ENCODE results near the gene PDCD1.
"Not testable (repeated sequence)": the region's sequence is repeated elsewhere in the genome, so short reads cannot be mapped to it uniquely, and the experiment has no call there.

The PDCD1 gene

GRCh38 chr2:241835611-241836010 lies 23.1 kb downstream of the PDCD1 start:
- DNase-seq (ENCODE audit: low read depth in 1 of 2, low spot score in 1 of 2) = no peak

- no peak for DNase-seq (ENCODE audit: low read depth in 1 of 2, low spot score in 1 of 2)
Observed at GRCh38 chr2:241834527-241835210, 24.0 kb downstream of the PDCD1 start.

DNA sequence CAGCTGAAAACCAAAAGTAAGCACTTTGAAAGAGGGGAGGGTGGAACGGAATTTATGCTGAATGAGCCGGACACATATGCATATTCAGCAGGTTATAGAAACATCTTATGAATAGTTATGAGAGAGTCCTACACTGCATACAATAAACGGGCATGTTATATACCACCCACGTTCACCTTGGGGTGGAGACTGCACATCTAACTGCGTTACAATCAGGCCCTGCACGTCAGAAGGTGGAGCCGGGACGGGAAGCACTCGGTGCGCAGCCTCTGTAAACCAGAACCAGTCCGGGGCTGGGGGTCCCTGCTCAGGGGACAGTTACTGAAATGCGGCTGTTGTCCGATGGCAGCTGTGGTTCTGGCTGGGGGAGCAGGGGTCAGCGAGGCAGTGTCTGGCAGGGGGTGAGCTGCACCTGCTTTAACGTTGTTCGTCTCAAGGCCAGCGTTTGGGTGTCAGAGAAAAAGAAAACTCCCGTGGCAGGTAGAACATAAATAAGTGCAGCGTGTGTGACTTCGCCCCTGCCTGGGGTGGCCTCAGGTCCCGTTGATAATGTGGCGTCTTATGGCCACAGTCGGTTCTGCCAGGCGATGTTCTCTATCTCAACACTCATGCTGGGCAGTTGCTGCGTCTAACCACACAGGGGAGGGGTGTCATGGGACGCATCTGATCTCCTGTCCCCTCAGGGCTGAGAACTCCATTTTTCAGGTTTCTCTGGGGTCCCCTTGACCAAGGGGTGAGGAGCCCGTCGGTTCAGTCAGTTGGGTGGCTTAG lies 24.8 kb downstream of the PDCD1 start:
- DNase-seq (ENCODE audit: low read depth in 1 of 2, low spot score in 1 of 2) = not testable (repeated sequence)

DNA sequence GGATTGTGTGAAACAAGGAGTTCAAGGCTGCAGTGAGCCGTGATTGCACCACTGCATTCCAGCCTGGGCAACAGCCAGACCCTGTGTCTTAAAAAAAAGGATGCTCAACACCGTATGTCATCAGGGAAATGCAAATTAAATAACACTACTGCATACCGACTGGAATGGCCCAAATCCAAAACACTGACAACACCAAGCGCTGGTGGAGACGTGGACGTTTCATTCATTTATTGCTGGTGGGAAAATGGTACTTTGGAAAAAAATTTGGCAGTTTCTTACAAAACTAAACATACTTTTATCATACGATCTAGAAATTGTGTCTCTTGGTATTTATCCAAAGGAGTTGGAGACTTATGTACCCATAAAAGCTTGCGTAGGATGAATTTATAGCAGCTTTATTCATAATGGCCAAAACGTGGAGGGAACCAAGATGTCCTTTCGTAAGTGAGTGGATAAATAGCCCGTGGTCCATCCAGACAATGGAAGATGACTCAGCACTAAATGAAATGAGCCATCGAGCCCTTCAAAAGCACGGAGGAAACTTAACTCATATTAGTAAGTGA lies 25.5 kb downstream of the PDCD1 start:
- no peak for DNase-seq (ENCODE audit: low read depth in 1 of 2, low spot score in 1 of 2)

DNA sequence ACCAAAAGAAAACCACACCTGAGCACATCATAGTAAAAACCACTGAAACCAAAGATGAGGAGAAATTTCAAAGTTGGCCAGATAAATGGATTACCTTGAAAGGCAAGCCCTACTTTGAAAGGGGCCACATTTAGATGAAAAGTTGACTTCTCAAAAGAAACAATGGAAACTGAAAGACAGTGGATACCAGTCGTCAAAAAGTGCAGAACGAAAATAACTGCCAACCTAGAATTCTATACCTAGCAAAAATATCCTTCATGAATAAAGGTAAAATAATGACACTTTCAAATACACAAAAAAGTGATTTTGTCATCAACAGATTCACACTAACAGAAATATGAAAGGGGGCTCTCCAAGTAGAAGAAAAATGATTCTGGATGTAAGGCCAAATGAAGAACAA lies 31.3 kb downstream of the PDCD1 start:
- DNase-seq (ENCODE audit: low read depth in 1 of 2, low spot score in 1 of 2) = no peak

DNA sequence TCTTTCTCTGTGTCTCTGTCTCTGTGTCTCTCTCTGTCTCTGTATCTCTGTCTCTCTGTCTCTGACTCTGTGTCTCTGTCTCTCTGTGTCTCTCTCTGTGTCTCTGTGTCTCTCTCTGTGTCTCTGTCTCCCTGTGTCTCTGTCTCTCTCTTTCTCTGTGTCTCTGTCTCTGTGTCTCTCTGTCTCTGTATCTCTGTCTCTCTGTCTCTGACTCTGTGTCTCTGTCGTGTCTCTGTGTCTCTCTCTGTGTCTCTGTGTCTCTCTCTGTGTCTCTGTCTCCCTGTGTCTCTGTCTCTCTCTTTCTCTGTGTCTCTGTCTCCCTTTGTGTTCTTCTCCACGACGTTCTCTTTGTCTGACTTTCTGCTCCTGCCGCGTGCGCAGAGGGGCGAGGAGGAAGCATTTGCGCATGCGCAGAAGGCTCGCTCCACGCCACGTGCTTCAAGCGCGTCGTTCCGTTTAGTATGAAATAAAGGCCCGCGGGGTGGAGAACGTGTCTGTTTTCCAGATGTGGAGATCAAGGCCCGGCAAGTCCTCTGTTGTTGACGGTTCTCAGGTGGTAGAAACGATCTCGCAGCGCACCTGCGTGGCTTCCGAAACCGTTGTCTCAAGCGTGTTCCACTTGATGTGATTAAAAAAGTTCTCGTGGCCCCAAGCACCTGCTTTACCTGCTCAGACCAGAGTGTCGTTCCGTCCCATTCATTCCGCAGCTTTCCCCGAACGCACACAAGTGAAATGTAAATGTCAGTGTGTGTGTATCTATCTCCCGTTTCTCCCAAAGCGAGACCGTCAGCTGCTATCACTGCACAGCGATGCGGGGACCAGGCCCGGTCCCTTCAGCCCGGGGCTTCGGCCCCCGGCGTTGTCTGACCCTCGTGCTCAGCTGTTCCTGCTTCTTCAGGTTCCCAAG lies 34.9 kb downstream of the PDCD1 start:
- not testable (repeated sequence) for DNase-seq (ENCODE audit: low read depth in 1 of 2, low spot score in 1 of 2)

DNA sequence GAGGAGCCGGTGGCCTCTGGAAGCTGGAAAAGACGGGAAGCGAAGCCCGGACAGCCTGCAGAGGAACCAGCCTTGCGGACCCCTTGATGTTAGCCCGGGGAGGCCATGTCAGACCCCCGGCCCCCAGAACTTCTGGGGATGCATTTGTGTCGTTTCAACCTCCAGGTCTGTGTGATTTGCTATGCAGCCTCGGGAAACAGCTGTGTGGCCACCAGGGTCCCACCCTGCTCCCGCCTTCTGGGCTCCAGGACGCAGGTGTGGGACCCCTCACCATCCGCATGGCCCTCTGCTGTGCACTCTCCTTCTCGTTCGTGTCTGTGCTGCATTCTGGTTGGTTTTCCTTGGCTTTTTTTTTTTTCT lies 36.5 kb downstream of the PDCD1 start:
- no peak for DNase-seq (ENCODE audit: low read depth in 1 of 2, low spot score in 1 of 2)

- DNase-seq (ENCODE audit: low read depth in 1 of 2, low spot score in 1 of 2) = no peak
Observed at GRCh38 chr2:241821460-241822263, 37.0 kb downstream of the PDCD1 start.

DNA sequence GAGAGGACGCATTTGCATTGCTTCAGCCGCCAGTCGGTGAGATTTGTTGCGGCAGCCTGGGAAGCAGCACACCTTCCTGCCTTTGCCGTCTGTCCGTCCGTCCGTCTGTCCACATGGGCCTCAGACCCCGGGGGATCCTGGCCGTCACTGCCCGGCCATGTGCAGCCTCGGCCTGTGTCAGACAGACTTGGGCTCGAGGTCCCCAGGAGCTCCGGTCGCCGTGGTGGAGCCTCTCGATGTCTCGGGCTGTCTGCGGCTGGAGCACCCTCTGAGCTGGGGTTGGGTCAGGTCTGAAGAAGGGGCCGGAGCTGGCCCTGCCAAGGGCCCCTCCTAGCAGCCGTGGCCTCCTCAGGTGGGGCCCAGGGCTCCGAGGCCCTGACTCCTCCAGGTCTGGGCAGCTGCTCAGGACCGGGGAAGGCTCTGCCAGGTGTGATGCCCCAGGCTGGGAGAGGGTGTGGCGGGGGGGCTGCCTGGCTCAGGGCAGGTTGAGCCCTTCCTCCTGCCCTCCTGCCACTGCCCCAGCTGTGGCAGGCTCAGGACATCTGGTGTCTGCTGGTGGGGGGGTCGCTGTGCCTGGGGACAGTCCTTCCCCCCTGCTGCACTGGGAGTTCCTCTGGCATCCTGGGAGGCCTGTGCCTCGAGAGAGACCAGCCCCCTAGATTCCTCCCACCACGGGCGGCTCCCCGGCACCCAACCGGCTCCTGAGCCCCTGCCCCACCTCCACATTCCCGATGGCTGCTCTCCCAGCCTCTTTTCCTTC lies 37.9 kb downstream of the PDCD1 start:
- no peak for DNase-seq (ENCODE audit: low read depth in 1 of 2, low spot score in 1 of 2)

- DNase-seq (ENCODE audit: low read depth in 1 of 2, low spot score in 1 of 2) = not testable (repeated sequence)
Observed at GRCh38 chr2:241819947-241820624, 38.6 kb downstream of the PDCD1 start.

- DNase-seq (ENCODE audit: low read depth in 1 of 2, low spot score in 1 of 2) = no peak
Observed at GRCh38 chr2:241818943-241819270, 39.8 kb downstream of the PDCD1 start.

GRCh38 chr2:241818229-241818942 lies 40.3 kb downstream of the PDCD1 start:
- no peak for DNase-seq (ENCODE audit: low read depth in 1 of 2, low spot score in 1 of 2)

DNA sequence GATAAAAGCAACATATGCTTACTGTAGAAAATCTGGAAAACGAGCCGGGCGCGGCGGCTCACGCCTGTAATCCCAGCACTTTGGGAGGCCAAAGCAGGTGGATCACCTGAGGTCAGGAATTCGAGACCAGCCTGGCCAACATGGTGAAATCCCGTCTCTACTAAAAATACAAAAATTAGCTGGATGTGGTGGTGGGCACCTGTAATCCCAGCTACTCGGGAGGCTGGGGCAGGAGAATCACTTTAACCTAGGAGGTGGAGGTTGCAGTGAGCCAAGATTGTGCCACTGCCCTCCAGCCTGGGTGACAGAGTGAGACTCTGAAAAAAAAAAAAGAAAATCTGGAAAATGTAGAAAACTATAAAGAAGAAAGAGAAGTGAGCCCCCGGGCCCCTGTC lies 40.9 kb downstream of the PDCD1 start:
- not testable (repeated sequence) for DNase-seq (ENCODE audit: low read depth in 1 of 2, low spot score in 1 of 2)

DNA sequence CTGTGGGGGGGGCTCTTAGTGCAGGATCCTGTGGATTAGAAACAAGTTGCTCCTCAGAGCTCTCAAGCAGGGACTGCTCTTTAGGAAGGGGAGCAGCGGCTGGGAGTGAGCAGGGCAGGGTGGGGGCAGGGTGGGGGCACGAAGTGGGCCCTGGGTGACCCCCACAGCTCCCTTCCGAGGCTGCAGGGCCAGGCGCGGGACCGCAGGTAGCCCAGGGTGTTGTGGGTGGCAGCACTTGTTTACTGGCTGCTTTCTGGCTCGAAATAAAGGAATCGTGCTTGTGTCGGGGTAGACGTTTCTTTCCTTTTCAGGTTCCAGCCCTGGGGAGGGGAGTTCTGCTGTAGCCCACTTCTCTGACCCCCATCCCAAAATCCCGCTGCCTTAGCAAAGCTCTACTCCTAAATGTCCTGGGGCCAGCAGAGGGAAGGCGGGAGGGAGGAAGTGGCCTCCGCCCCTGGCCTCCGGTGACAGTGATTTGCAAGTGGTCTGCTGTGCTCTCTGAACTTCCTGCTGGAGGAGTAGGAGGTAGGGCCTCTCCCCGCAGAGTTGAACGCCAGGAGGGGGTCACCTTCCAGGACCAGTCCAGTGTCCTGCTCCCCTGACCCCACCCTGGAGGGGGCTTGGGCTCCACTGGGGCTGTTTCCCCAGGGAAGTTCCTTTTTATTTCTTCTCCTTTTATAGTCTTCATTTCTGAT lies 41.4 kb downstream of the PDCD1 start:
- DNase-seq (ENCODE audit: low read depth in 1 of 2, low spot score in 1 of 2) = no peak

DNA sequence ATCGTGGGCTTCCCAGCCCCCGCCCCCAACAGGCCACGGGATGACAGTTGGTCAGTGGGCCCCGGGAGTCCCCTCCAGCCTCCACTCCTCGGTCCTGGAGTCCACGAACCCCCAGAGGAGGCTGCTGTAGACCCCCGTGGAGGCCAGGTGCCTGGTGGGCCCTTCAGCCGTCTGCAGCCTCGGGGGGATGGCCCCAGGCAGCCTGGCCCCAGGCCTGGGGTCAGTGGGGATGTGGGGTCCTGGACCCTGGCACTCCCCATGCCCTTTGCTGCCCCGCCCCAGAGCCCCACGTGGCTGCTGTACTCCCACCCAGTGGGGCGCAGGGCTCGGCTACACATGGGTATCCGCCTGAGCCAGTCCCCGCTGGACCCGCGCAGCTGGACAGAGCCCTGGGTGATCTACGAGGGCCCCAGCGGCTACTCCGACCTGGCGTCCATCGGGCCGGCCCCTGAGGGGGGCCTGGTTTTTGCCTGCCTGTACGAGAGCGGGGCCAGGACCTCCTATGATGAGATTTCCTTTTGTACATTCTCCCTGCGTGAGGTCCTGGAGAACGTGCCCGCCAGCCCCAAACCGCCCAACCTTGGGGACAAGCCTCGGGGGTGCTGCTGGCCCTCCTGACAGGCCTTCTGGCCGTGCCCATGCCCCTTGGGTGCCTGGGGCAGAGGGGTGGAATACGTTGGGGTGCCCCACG lies 42.1 kb downstream of the PDCD1 start:
- no peak for DNase-seq (ENCODE audit: low read depth in 1 of 2, low spot score in 1 of 2)

DNA sequence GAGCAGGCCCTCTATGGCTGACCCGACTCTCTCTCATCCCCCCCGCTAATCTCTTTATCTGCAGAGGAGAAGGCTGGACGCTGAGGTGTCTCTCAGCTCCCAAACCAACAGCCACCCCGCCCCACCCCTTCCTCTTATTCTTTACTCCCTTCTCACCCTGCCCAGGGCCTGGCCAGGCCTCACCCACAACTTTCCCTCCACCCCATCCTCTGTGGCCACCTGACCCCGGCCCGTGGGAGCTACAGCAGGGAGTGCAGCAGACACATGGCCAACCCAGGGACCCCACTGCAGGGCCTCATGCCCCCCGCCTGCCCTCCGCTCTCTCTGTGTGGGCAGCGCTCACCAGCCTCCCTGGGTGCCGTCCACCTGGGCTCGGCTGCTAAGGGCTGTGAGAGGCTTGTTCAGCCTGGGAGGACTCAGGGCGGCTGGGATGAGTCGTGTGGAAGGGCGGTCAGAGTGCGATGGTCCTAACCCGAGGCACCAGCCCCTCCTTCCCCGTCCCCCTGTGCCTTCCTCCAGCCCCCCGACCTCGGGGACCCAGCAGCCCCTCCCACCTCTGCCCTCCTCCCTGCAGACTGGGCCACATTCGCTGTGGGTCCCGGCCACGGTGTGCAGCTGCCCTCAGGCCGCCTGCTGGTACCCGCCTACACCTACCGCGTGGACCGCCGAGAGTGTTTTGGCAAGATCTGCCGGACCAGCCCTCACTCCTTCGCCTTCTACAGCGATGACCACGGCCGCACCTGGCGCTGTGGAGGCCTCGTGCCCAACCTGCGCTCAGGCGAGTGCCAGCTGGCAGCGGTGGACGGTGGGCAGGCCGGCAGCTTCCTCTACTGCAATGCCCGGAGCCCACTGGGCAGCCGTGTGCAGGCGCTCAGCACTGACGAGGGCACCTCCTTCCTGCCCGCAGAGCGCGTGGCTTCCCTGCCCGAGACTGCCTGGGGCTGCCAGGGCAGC lies 42.9 kb downstream of the PDCD1 start:
- DNase-seq (ENCODE audit: low read depth in 1 of 2, low spot score in 1 of 2) = no peak
